ENCODE measurements around the gene SEC63. TPM values are rescaled to one million over a fixed set of nuclear protein-coding genes. Genes with fewer than 3 reads are reported as not detected.
A peak's percentile ranks its signal among the peaks of the same experiment; 100 is the strongest.

Gene SEC63
- total RNA-seq, 4 donors from 2014 or later: 28.1 to 42.6 (median 32.9) TPM

GRCh38 chr6:107820338-107821261 is 137.4 kb downstream of the SEC63 start:
- 18 to 21% methylated on average over 13 to 15 of the region's 17 CpGs for WGBS, 2 donors (ENCODE audit: low coverage in 1 of 2)
- H3K9me3 ChIP-seq: no peaks in the 10 kb centered on the region
- H3K4me3 ChIP-seq: peak overlapping the region in 1 of 2 donors; percentile 25
- no peak for TF ChIP-seq CTCF (IDR thresholded peaks at IDR 0.05)
- no peak for TF ChIP-seq POLR2A (IDR thresholded peaks at IDR 0.05)
- no peak for TF ChIP-seq POLR2AphosphoS5 (IDR thresholded peaks at IDR 0.05)
- no peak for TF ChIP-seq EP300 (IDR thresholded peaks at IDR 0.05)
- H3K27ac ChIP-seq: no peak overlapping the region
- no peak for ATAC-seq
- H3K27me3 ChIP-seq: peaks cover 13% of the 10 kb centered on the region
- peaks cover 0 to 16% (median 0%) of the 10 kb centered on the region in 3 donors for H3K4me1 ChIP-seq
- H3K36me3 ChIP-seq: no peaks in the 10 kb centered on the region

- no peak overlapping the region for H3K27ac ChIP-seq
- H3K9me3 ChIP-seq: no peaks in the 10 kb centered on the region
- H3K36me3 ChIP-seq: no peaks in the 10 kb centered on the region
- peaks cover 8% of the 10 kb centered on the region for H3K27me3 ChIP-seq
- H3K4me1 ChIP-seq: peaks cover 0 to 16% (median 0%) of the 10 kb centered on the region in 3 donors
- no peak for ATAC-seq
- TF ChIP-seq POLR2A (IDR thresholded peaks at IDR 0.05) (no peak), POLR2AphosphoS5 (IDR thresholded peaks at IDR 0.05) (no peak), EP300 (IDR thresholded peaks at IDR 0.05) (no peak), CTCF (IDR thresholded peaks at IDR 0.05) (no peak)
- H3K4me3 ChIP-seq: no peak overlapping the region
- WGBS, 2 donors (ENCODE audit: low coverage in 1 of 2): 47 to 50% methylated on average over 1 to 5 of the region's 5 CpGs
Measured at GRCh38 chr6:107819964-107820337, 138.1 kb downstream of the SEC63 start.

- Histone ChIP-seq H3K27ac (no peak overlapping the region), H3K27me3 (peaks cover 8% of the 10 kb centered on the region), H3K4me3 (no peak overlapping the region), H3K36me3 (no peaks in the 10 kb centered on the region), H3K4me1 (peaks cover 0 to 16% (median 0%) of the 10 kb centered on the region in 3 donors), H3K9me3 (no peaks in the 10 kb centered on the region)
- no peak for TF ChIP-seq POLR2A (IDR thresholded peaks at IDR 0.05)
- no peak for TF ChIP-seq CTCF (IDR thresholded peaks at IDR 0.05)
- no peak for TF ChIP-seq POLR2AphosphoS5 (IDR thresholded peaks at IDR 0.05)
- no peak for TF ChIP-seq EP300 (IDR thresholded peaks at IDR 0.05)
- no peak for ATAC-seq
- WGBS, 2 donors (ENCODE audit: low coverage in 1 of 2): 76 to 78% methylated on average over 2 of the region's 2 CpGs
Measured at GRCh38 chr6:107819217-107819616, 138.8 kb downstream of the SEC63 start.

GRCh38 chr6:107818272-107818671 is 139.7 kb downstream of the SEC63 start:
- Histone ChIP-seq H3K27me3 (peaks cover 2% of the 10 kb centered on the region), H3K36me3 (no peaks in the 10 kb centered on the region), H3K27ac (no peak overlapping the region), H3K4me1 (peaks cover 0 to 16% (median 0%) of the 10 kb centered on the region in 3 donors), H3K9me3 (no peaks in the 10 kb centered on the region), H3K4me3 (no peak overlapping the region)
- TF ChIP-seq EP300 (IDR thresholded peaks at IDR 0.05) (no peak), POLR2A (IDR thresholded peaks at IDR 0.05) (no peak), POLR2AphosphoS5 (IDR thresholded peaks at IDR 0.05) (no peak), CTCF (IDR thresholded peaks at IDR 0.05) (no peak)
- ATAC-seq: no peak
- 86 to 88% methylated on average over 1 of the region's 1 CpG for WGBS, 2 donors (ENCODE audit: low coverage in 1 of 2)

GRCh38 chr6:107817784-107818183 is 140.2 kb downstream of the SEC63 start:
- no peaks in the 10 kb centered on the region for H3K27me3 ChIP-seq
- H3K27ac ChIP-seq: no peak overlapping the region
- H3K9me3 ChIP-seq: no peaks in the 10 kb centered on the region
- TF ChIP-seq POLR2A (IDR thresholded peaks at IDR 0.05) (no peak), EP300 (IDR thresholded peaks at IDR 0.05) (no peak), POLR2AphosphoS5 (IDR thresholded peaks at IDR 0.05) (no peak), CTCF (IDR thresholded peaks at IDR 0.05) (no peak)
- no peaks in the 10 kb centered on the region for H3K36me3 ChIP-seq
- peaks cover 0 to 16% (median 0%) of the 10 kb centered on the region in 3 donors for H3K4me1 ChIP-seq
- ATAC-seq: no peak
- H3K4me3 ChIP-seq: no peak overlapping the region
- WGBS, 2 donors (ENCODE audit: low coverage in 1 of 2): 80% methylated on average over 4 of the region's 4 CpGs
